ENCODE measurements around the gene TRPV5.

GRCh38 chr7:142885311-142886230, 48.0 kb downstream of the TRPV5 start, which contains the start of gene TRPV6:
- TF ChIP-seq POLR2A (IDR thresholded peaks at IDR 0.05; ENCODE audit: low read depth, low read length) (no peak), CTCF (IDR thresholded peaks at IDR 0.05; ENCODE audit: extremely low read depth in 1 of 2, insufficient read depth in 1 of 2, low read depth in 1 of 2, low read length in 2 of 2) (no peak)
